ENCODE data around the gene HSPA4L. TPM values are rescaled to one million over a fixed set of nuclear protein-coding genes. Genes with fewer than 3 reads are reported as not detected.

Gene HSPA4L
- total RNA-seq, 1 donor from 2014 or later = 5.0 TPM

- intact Hi-C loops (cut with micrococcal nuclease) = no loop called here
- Mint-ChIP-seq H3K9me3 (peaks cover 44% of the 10 kb centered on the region), H3K27me3 (ENCODE audit: low read depth) (no peaks in the 10 kb centered on the region), H3K4me3 (ENCODE audit: low read depth) (no peak overlapping the region), H3K27ac (no peak overlapping the region), H3K36me3 (ENCODE audit: low read depth) (peaks cover 17% of the 10 kb centered on the region), H3K4me1 (ENCODE audit: low read depth) (peaks cover 3% of the 10 kb centered on the region)
- no peak for DNase-seq (ENCODE audit: low spot score)
Observed at GRCh38 chr4:127856196-127856812, 74.2 kb downstream of the HSPA4L start.

GRCh38 chr4:127856813-127857447 is 74.8 kb downstream of the HSPA4L start:
- H3K36me3 Mint-ChIP-seq (ENCODE audit: low read depth) = peaks cover 11% of the 10 kb centered on the region
- peaks cover 3% of the 10 kb centered on the region for H3K4me1 Mint-ChIP-seq (ENCODE audit: low read depth)
- H3K27ac Mint-ChIP-seq = no peak overlapping the region
- H3K9me3 Mint-ChIP-seq = peaks cover 38% of the 10 kb centered on the region
- no peak for DNase-seq (ENCODE audit: low spot score)
- H3K27me3 Mint-ChIP-seq (ENCODE audit: low read depth) = no peaks in the 10 kb centered on the region
- intact Hi-C loops (cut with micrococcal nuclease) = no loop called here
- no peak overlapping the region for H3K4me3 Mint-ChIP-seq (ENCODE audit: low read depth)

- Mint-ChIP-seq H3K4me3 (ENCODE audit: low read depth) (no peak overlapping the region), H3K36me3 (ENCODE audit: low read depth) (peaks cover 8% of the 10 kb centered on the region), H3K27me3 (ENCODE audit: low read depth) (no peaks in the 10 kb centered on the region), H3K4me1 (ENCODE audit: low read depth) (peaks cover 3% of the 10 kb centered on the region), H3K9me3 (peaks cover 34% of the 10 kb centered on the region), H3K27ac (no peak overlapping the region)
- intact Hi-C loops (cut with micrococcal nuclease) = no loop called here
- no peak for DNase-seq (ENCODE audit: low spot score)
Observed at GRCh38 chr4:127857641-127858040, 75.5 kb downstream of the HSPA4L start.

GRCh38 chr4:127868196-127868595 is 86.1 kb downstream of the HSPA4L start:
- Mint-ChIP-seq H3K9me3 (no peaks in the 10 kb centered on the region), H3K4me3 (ENCODE audit: low read depth) (no peak overlapping the region), H3K27me3 (ENCODE audit: low read depth) (no peaks in the 10 kb centered on the region), H3K27ac (no peak overlapping the region), H3K4me1 (ENCODE audit: low read depth) (peaks cover 5% of the 10 kb centered on the region), H3K36me3 (ENCODE audit: low read depth) (peaks cover 3% of the 10 kb centered on the region)
- intact Hi-C loops (cut with micrococcal nuclease) = no loop called here
- no peak for DNase-seq (ENCODE audit: low spot score)

- Mint-ChIP-seq H3K9me3 (no peaks in the 10 kb centered on the region), H3K36me3 (ENCODE audit: low read depth) (peaks cover 6% of the 10 kb centered on the region), H3K4me3 (ENCODE audit: low read depth) (no peak overlapping the region), H3K27ac (no peak overlapping the region), H3K27me3 (ENCODE audit: low read depth) (no peaks in the 10 kb centered on the region), H3K4me1 (ENCODE audit: low read depth) (peaks cover 5% of the 10 kb centered on the region)
- no peak for DNase-seq (ENCODE audit: low spot score)
- intact Hi-C loops (cut with micrococcal nuclease) = no loop called here
Observed at GRCh38 chr4:127870281-127870680, 88.2 kb downstream of the HSPA4L start.

GRCh38 chr4:127870688-127871087 is 88.6 kb downstream of the HSPA4L start:
- Mint-ChIP-seq H3K27me3 (ENCODE audit: low read depth) (no peaks in the 10 kb centered on the region), H3K4me1 (ENCODE audit: low read depth) (peaks cover 5% of the 10 kb centered on the region), H3K27ac (no peak overlapping the region), H3K9me3 (no peaks in the 10 kb centered on the region), H3K36me3 (ENCODE audit: low read depth) (peaks cover 9% of the 10 kb centered on the region), H3K4me3 (ENCODE audit: low read depth) (no peak overlapping the region)
- DNase-seq (ENCODE audit: low spot score) = no peak
- intact Hi-C loops (cut with micrococcal nuclease) = no loop called here

GRCh38 chr4:127875791-127876190 is 93.7 kb downstream of the HSPA4L start:
- intact Hi-C loops (cut with micrococcal nuclease) = no loop called here
- H3K27ac Mint-ChIP-seq = no peak overlapping the region
- no peaks in the 10 kb centered on the region for H3K9me3 Mint-ChIP-seq
- DNase-seq (ENCODE audit: low spot score) = no peak
- peaks cover 16% of the 10 kb centered on the region for H3K36me3 Mint-ChIP-seq (ENCODE audit: low read depth)
- peaks cover 22% of the 10 kb centered on the region for H3K4me1 Mint-ChIP-seq (ENCODE audit: low read depth)
- no peaks in the 10 kb centered on the region for H3K27me3 Mint-ChIP-seq (ENCODE audit: low read depth)
- H3K4me3 Mint-ChIP-seq (ENCODE audit: low read depth) = no peak overlapping the region

GRCh38 chr4:127880763-127881562 is 98.8 kb downstream of the HSPA4L start, which contains the start of gene PLK4:
PLK4 (plus strand) TSS chr4:127880893; CDS start chr4:127881135, 242 bp downstream.
- H3K27me3 Mint-ChIP-seq (ENCODE audit: low read depth) = no peaks in the 10 kb centered on the region
- peaks cover 30% of the 10 kb centered on the region for H3K36me3 Mint-ChIP-seq (ENCODE audit: low read depth)
- peaks cover 36% of the 10 kb centered on the region for H3K4me1 Mint-ChIP-seq (ENCODE audit: low read depth)
- peak; percentile 97 for DNase-seq (ENCODE audit: low spot score)
- H3K9me3 Mint-ChIP-seq = no peaks in the 10 kb centered on the region
- peak within 1 kb of the TSS; percentile 93 for H3K4me3 Mint-ChIP-seq (ENCODE audit: low read depth)
- peak within 1 kb of the TSS; percentile 91 for H3K27ac Mint-ChIP-seq
- intact Hi-C loops (cut with micrococcal nuclease) = loop anchor here (1.0 to 5.0 kb wide), 8 partner anchors 9 to 1212 kb away; partner anchors contain the start of genes ABHD18, HSPA4L, MFSD8 and SCLT1

GRCh38 chr4:127881563-127881864 is 99.4 kb downstream of the HSPA4L start:
- intact Hi-C loops (cut with micrococcal nuclease) = loop anchor here (1.0 to 5.0 kb wide), 4 partner anchors 9 to 929 kb away; no protein-coding TSS in a partner anchor
- no peak for DNase-seq (ENCODE audit: low spot score)
- H3K27ac Mint-ChIP-seq = peak overlapping the region; percentile 91
- H3K4me1 Mint-ChIP-seq (ENCODE audit: low read depth) = peaks cover 35% of the 10 kb centered on the region
- peaks cover 36% of the 10 kb centered on the region for H3K36me3 Mint-ChIP-seq (ENCODE audit: low read depth)
- H3K4me3 Mint-ChIP-seq (ENCODE audit: low read depth) = peak overlapping the region; percentile 93
- H3K9me3 Mint-ChIP-seq = no peaks in the 10 kb centered on the region
- no peaks in the 10 kb centered on the region for H3K27me3 Mint-ChIP-seq (ENCODE audit: low read depth)

- no peak overlapping the region for H3K27ac Mint-ChIP-seq
- intact Hi-C loops (cut with micrococcal nuclease) = no loop called here
- DNase-seq (ENCODE audit: low spot score) = no peak
- no peak overlapping the region for H3K4me3 Mint-ChIP-seq (ENCODE audit: low read depth)
- H3K9me3 Mint-ChIP-seq = no peaks in the 10 kb centered on the region
- H3K27me3 Mint-ChIP-seq (ENCODE audit: low read depth) = no peaks in the 10 kb centered on the region
- H3K36me3 Mint-ChIP-seq (ENCODE audit: low read depth) = peaks cover 66% of the 10 kb centered on the region
- H3K4me1 Mint-ChIP-seq (ENCODE audit: low read depth) = peaks cover 28% of the 10 kb centered on the region
Observed at GRCh38 chr4:127888559-127888958, 106.4 kb downstream of the HSPA4L start.

GRCh38 chr4:127889903-127890302 is 107.8 kb downstream of the HSPA4L start:
- Mint-ChIP-seq H3K27ac (no peak overlapping the region), H3K27me3 (ENCODE audit: low read depth) (no peaks in the 10 kb centered on the region), H3K4me1 (ENCODE audit: low read depth) (peaks cover 28% of the 10 kb centered on the region), H3K4me3 (ENCODE audit: low read depth) (no peak overlapping the region), H3K36me3 (ENCODE audit: low read depth) (peaks cover 69% of the 10 kb centered on the region), H3K9me3 (no peaks in the 10 kb centered on the region)
- DNase-seq (ENCODE audit: low spot score) = no peak
- intact Hi-C loops (cut with micrococcal nuclease) = loop anchor here (1.0 kb wide), 1 partner anchor 9 kb away; no protein-coding TSS in a partner anchor

Data from activated T-helper 2 cell treated with anti-CD3 and anti-CD28 coated beads, Interferon-gamma antibody, Interleukin-2, Interleukin-4, amounts not matched to agents 10 μg/mL and 5 μg/mL and 100 μg/mL, durations not matched to agents 14 hours and 24 hours and 36 hours (primary cell).